Mesenchymal stem cell (in vitro differentiated cells and primary cell): ENCODE data around the gene ALK.

Source experiments
- DNase-seq: peaks from one replicate; pipeline ENCODE4 v3.0.0-alpha.2; 2013
- H2AFZ ChIP-seq: one replicate; pipeline ENCODE4 v1.6.1; 2013; ENCODE audit warnings: low read depth, mild to moderate bottlenecking, control low read depth, inconsistent platforms, low read length, moderate library complexity
- H2AK5ac ChIP-seq: 2 replicates; pipeline ENCODE4 v1.6.1; 2013; ENCODE audit warnings: low read length, moderate library complexity, mild to moderate bottlenecking, inconsistent platforms; ENCODE audit not compliant: severe bottlenecking
- H2BK120ac ChIP-seq: one replicate; pipeline ENCODE4 v1.6.1; 2013; ENCODE audit warnings: low read depth, mild to moderate bottlenecking, inconsistent platforms, low read length, moderate library complexity
- H2BK12ac ChIP-seq, 2 experiments: one replicate each; pipeline ENCODE4 v1.6.1; 2013; ENCODE audit warnings: inconsistent platforms in 2 of 2, low read length in 2 of 2, mild to moderate bottlenecking in 2 of 2, moderate library complexity in 2 of 2, control low read depth in 1 of 2
- H2BK15ac ChIP-seq: one replicate; pipeline ENCODE4 v1.6.1; 2013; ENCODE audit warnings: mild to moderate bottlenecking, low read depth, inconsistent platforms; ENCODE audit not compliant: poor library complexity, severe bottlenecking
- H2BK5ac ChIP-seq: 2 replicates; pipeline ENCODE4 v1.6.1; 2013; ENCODE audit warnings: low read depth, mild to moderate bottlenecking, low read length, control low read depth, inconsistent platforms; ENCODE audit not compliant: poor library complexity, severe bottlenecking
- H3K14ac ChIP-seq, 2 experiments: one replicate each; pipeline ENCODE4 v1.6.1; 2013; ENCODE audit warnings: inconsistent platforms in 2 of 2, low read length in 2 of 2, control low read depth in 1 of 2, mild to moderate bottlenecking in 1 of 2, moderate library complexity in 1 of 2
- H3K18ac ChIP-seq, 2 experiments: one replicate each; pipeline ENCODE4 v1.6.1; 2013; ENCODE audit warnings: inconsistent platforms in 2 of 2, low read length in 2 of 2, control low read depth in 1 of 2, low read depth in 1 of 2, mild to moderate bottlenecking in 1 of 2
- H3K23ac ChIP-seq, 2 experiments: one replicate each; pipeline ENCODE4 v1.6.1; 2013; ENCODE audit warnings: inconsistent platforms in 2 of 2, low read length in 2 of 2, mild to moderate bottlenecking in 2 of 2, moderate library complexity in 2 of 2, control low read depth in 1 of 2
- H3K27ac ChIP-seq: 2 replicates; pipeline ENCODE4 v1.5.1; 2013; ENCODE audit warnings: mild to moderate bottlenecking, moderate library complexity, low read length, control low read depth, inconsistent platforms; ENCODE audit not compliant: poor library complexity, severe bottlenecking
- H3K27me3 ChIP-seq, 2 experiments: 2 replicates each; pipeline versions ENCODE4 v1.6.1 to v1.7.0; 2013; ENCODE audit warnings: low read length in 2 of 2, mild to moderate bottlenecking in 2 of 2, moderate library complexity in 2 of 2, control low read depth in 1 of 2, inconsistent platforms in 1 of 2; ENCODE audit not compliant: control insufficient read depth in 1 of 2, insufficient read depth in 1 of 2
- H3K36me3 ChIP-seq, 2 experiments: 2 replicates each; pipeline versions ENCODE4 v1.6.1 to v1.7.0; 2013; ENCODE audit warnings: low read length in 2 of 2, control low read depth in 1 of 2, inconsistent platforms in 1 of 2, low read depth in 1 of 2, mild to moderate bottlenecking in 1 of 2; ENCODE audit not compliant: insufficient read depth in 2 of 2, control insufficient read depth in 1 of 2
- H3K4ac ChIP-seq, 2 experiments: one replicate each; pipeline ENCODE4 v1.6.1; 2013; ENCODE audit warnings: inconsistent platforms in 2 of 2, low read length in 2 of 2, mild to moderate bottlenecking in 2 of 2, moderate library complexity in 2 of 2, control low read depth in 1 of 2, low read depth in 1 of 2
- H3K4me1 ChIP-seq: 2 replicates; pipeline ENCODE4 v1.6.1; 2013; ENCODE audit warnings: low read depth, low read length, control low read depth; ENCODE audit not compliant: control insufficient read depth, insufficient read depth
- H3K4me2 ChIP-seq: 2 replicates; pipeline ENCODE4 v1.6.1; 2013; ENCODE audit warnings: low read length, mild to moderate bottlenecking, inconsistent platforms; ENCODE audit not compliant: poor library complexity, severe bottlenecking
- H3K4me3 ChIP-seq, 2 experiments: 2 replicates each; pipeline versions ENCODE4 v1.5.1 to v1.7.0; 2013; ENCODE audit warnings: low read length in 2 of 2, mild to moderate bottlenecking in 2 of 2, control low read depth in 1 of 2, low read depth in 1 of 2; ENCODE audit not compliant: insufficient read depth in 1 of 2
- H3K79me1 ChIP-seq: replicated peaks from 2 replicates; pipeline ENCODE4 v1.6.1; 2013; ENCODE audit warnings: mild to moderate bottlenecking, control low read depth, low read length, inconsistent platforms; ENCODE audit not compliant: poor library complexity, severe bottlenecking
- H3K9ac ChIP-seq: 2 replicates; pipeline ENCODE4 v1.7.0; 2013; ENCODE audit warnings: mild to moderate bottlenecking, low read length, moderate library complexity
- H3K9me3 ChIP-seq: 2 replicates; pipeline ENCODE4 v1.7.0; 2013; ENCODE audit warnings: mild to moderate bottlenecking, low read length; ENCODE audit not compliant: control insufficient read depth
- H4K8ac ChIP-seq: one replicate; pipeline ENCODE4 v1.6.1; 2013; ENCODE audit warnings: inconsistent platforms, mild to moderate bottlenecking, low read length, moderate library complexity
- H4K91ac ChIP-seq: one replicate; pipeline ENCODE4 v1.6.1; 2013; ENCODE audit warnings: mild to moderate bottlenecking, low read length, inconsistent platforms
- WGBS: methylation state at CpG from one replicate; pipeline ENCODE4 v1.1.7; 2013; ENCODE audit warnings: mixed read lengths; 5-methylcytosine and 5-hydroxymethylcytosine counted together

Gene ALK

DNA sequence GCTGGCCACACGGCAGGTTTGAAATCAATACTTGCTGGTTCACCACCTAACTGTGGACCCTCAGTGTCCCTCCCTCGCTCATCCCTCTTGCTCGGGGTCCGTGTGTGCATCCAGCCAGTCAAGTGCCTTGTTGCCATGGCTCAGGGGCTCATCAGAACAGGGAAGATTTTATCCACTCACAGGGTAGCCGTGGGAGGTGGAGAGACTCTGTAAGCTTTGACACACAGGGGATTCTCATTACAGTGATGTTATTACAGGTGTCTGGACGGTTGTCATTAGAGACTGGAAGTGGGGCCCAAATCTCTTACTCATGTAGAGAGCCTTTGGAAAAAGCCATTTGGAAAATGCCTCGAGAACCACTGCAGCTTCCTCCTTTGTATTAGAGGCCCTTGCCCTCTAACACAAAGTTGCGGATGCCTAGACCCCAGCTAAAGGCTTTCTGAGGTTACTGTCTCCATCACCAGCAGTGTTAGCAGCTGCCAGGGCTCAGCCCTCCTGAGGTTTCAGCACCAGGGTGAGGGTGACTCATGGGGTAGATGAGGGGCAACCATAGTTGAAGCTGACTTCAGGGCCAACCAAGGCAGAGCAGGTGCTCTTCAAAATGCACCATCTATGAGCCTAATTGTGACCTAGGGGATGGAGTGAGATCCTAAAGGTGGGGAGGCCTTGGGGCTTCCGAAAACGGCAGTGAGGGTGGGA is 610.6 kb downstream of the ALK start:
- H3K4me2 ChIP-seq, result no peak overlapping the region
- H3K18ac ChIP-seq, result no peak overlapping the region
- no peak overlapping the region for H4K91ac ChIP-seq
- no peak overlapping the region for H2BK120ac ChIP-seq
- H3K27ac ChIP-seq, result no peak overlapping the region
- no peaks in the 10 kb centered on the region for H3K9me3 ChIP-seq
- H3K23ac ChIP-seq, result no peak overlapping the region
- no peaks in the 10 kb centered on the region for H3K36me3 ChIP-seq
- no peak overlapping the region for H2BK5ac ChIP-seq
- no peaks in the 10 kb centered on the region for H3K79me1 ChIP-seq
- no peak overlapping the region for H4K8ac ChIP-seq
- no peak overlapping the region for H3K4me3 ChIP-seq
- no peak for DNase-seq
- no peaks in the 10 kb centered on the region for H3K4me1 ChIP-seq
- H3K14ac ChIP-seq, result no peak overlapping the region
- H3K9ac ChIP-seq, result no peak overlapping the region
- H3K4ac ChIP-seq, result no peak overlapping the region
- no peak overlapping the region for H2AK5ac ChIP-seq
- H2AFZ ChIP-seq, result no peak overlapping the region
- peaks cover 8 to 33% of the 10 kb centered on the region in 2 experiments for H3K27me3 ChIP-seq
- H2BK12ac ChIP-seq, result no peak overlapping the region
- WGBS, result 79% methylated on average over 10 of the region's 10 CpGs
- H2BK15ac ChIP-seq, result no peak overlapping the region

DNA sequence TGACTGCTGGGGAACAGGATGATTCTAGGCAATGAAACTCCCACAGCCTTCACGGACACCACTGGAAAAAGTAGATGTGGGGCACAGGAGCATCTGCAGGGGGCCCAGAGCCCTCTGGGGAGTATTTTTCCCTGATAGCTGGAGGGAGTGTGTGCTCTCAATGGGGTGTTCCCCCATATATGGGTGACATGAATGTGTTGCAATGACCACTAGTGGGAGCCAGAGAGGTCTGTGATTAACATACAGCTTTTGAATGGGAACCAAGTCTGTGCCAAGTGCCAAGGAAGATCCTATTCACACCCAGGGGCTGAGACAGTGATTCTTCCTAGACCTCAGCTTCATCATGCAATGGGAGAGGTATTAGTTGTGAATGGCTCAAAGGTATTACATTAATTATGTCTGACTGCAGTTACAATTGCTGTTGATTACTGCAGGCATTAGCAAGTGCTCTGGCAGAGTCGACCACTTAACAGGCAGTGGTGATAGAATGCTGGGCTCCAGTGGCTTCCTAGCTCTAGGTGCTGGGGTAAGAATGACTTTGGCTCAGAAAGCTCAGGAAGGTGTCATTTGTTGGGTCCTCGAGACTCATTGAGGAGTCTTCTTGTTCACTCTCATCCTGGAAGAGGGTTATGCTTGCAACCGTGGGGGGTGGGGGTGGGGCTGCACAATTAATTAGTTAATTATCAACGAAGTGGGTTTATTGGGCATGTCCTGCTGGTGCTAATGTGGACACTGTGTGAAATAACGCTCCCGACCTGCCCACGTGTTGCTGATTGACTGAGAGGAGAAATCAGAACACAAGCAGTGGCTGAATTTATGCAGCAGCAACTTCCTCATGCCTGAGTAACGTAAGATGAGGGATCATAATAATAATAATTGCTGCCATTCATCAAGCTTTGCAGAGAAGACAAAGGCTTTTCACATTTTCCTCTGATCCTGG is 612.0 kb downstream of the ALK start:
- no peaks in the 10 kb centered on the region for H3K79me1 ChIP-seq
- H3K9me3 ChIP-seq, result no peaks in the 10 kb centered on the region
- no peak overlapping the region for H2BK5ac ChIP-seq
- no peak overlapping the region for H2BK15ac ChIP-seq
- no peak overlapping the region for H3K4ac ChIP-seq
- no peak overlapping the region for H3K23ac ChIP-seq
- H3K4me3 ChIP-seq, result no peak overlapping the region
- H3K27ac ChIP-seq, result no peak overlapping the region
- no peak overlapping the region for H4K8ac ChIP-seq
- H2BK120ac ChIP-seq, result no peak overlapping the region
- WGBS, result 79% methylated on average over 8 of the region's 9 CpGs
- peak; percentile 60 for DNase-seq
- no peak overlapping the region for H3K18ac ChIP-seq
- no peak overlapping the region for H2AFZ ChIP-seq
- H3K4me2 ChIP-seq, result no peak overlapping the region
- H2BK12ac ChIP-seq, result no peak overlapping the region
- H3K4me1 ChIP-seq, result no peaks in the 10 kb centered on the region
- no peak overlapping the region for H4K91ac ChIP-seq
- no peak overlapping the region for H2AK5ac ChIP-seq
- no peak overlapping the region for H3K14ac ChIP-seq
- peaks cover 8 to 23% of the 10 kb centered on the region in 2 experiments for H3K27me3 ChIP-seq
- no peak overlapping the region for H3K9ac ChIP-seq
- no peaks in the 10 kb centered on the region for H3K36me3 ChIP-seq

DNA sequence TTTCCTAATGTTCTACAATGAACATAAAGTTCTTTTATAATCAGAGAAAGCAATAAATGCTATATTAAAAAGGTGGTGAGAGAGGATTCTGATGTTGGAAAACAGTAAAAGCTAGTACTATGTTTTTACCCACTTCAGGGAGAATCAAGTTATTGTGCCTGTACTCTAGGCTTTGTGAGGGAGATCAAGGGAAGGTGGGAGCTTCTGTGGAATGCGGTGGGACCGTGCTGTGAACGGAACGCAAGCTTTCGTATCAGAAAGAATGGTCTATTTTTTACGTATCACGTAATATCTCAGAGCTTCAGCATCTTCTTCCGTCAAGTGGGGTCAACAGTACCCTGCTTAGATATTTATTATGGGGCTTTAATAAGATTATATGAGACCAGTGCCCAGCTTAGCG is 613.0 kb downstream of the ALK start:
- no peak overlapping the region for H2BK12ac ChIP-seq
- no peak overlapping the region for H3K4me2 ChIP-seq
- H2BK15ac ChIP-seq, result no peak overlapping the region
- no peaks in the 10 kb centered on the region for H3K79me1 ChIP-seq
- H2AFZ ChIP-seq, result no peak overlapping the region
- H3K4ac ChIP-seq, result no peak overlapping the region
- no peak overlapping the region for H2AK5ac ChIP-seq
- H4K91ac ChIP-seq, result no peak overlapping the region
- DNase-seq, result no peak
- 93% methylated on average over 9 of the region's 9 CpGs for WGBS
- no peak overlapping the region for H3K14ac ChIP-seq
- no peaks in the 10 kb centered on the region for H3K9me3 ChIP-seq
- H3K36me3 ChIP-seq, result no peaks in the 10 kb centered on the region
- no peak overlapping the region for H3K27ac ChIP-seq
- H4K8ac ChIP-seq, result no peak overlapping the region
- no peaks in the 10 kb centered on the region for H3K4me1 ChIP-seq
- H2BK5ac ChIP-seq, result no peak overlapping the region
- no peak overlapping the region for H3K23ac ChIP-seq
- peaks cover 8 to 18% of the 10 kb centered on the region in 2 experiments for H3K27me3 ChIP-seq
- H3K9ac ChIP-seq, result no peak overlapping the region
- no peak overlapping the region for H3K18ac ChIP-seq
- H3K4me3 ChIP-seq, result no peak overlapping the region
- H2BK120ac ChIP-seq, result no peak overlapping the region

DNA sequence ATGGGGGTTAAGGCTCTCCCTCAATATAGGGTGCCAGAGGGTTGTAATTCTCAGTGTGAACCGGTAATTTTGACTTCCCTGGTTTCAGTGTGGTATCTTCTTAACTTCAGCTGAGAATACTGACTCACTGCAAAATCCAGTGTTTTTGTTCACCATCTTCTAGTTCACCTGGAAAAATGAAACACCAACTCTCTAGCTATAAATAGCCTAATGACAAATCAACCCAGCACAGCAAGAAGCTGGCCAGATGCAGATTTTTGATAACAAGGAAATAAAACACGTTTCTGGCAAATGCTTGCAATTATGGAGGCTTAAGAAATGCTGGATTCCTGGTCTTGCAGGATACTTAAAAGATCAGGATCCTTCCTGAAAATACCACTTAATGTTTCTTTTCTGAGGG is 613.9 kb downstream of the ALK start:
- no peak for DNase-seq
- Histone ChIP-seq H3K18ac (no peak overlapping the region), H3K27me3 (peaks cover 4 to 13% of the 10 kb centered on the region in 2 experiments), H3K4me1 (no peaks in the 10 kb centered on the region), H3K79me1 (no peaks in the 10 kb centered on the region), H3K23ac (no peak overlapping the region), H2BK12ac (no peak overlapping the region), H2AK5ac (no peak overlapping the region), H3K4me2 (no peak overlapping the region), H3K27ac (no peak overlapping the region), H2AFZ (no peak overlapping the region), H4K91ac (no peak overlapping the region), H3K9ac (no peak overlapping the region), H2BK15ac (no peak overlapping the region), H2BK5ac (no peak overlapping the region), H3K14ac (no peak overlapping the region), H3K4ac (no peak overlapping the region), H3K9me3 (no peaks in the 10 kb centered on the region), H2BK120ac (no peak overlapping the region), H3K4me3 (no peak overlapping the region), H3K36me3 (no peaks in the 10 kb centered on the region), H4K8ac (no peak overlapping the region)
- 66% methylated on average over 2 of the region's 2 CpGs for WGBS
